NCI-H460 (cell line): Measurements from ENCODE around the gene RWDD1. TPM values are rescaled to one million over a fixed set of nuclear protein-coding genes. Genes with fewer than 3 reads are reported as not detected.
A peak's percentile ranks its signal among the peaks of the same experiment; 100 is the strongest.

Experiments used
- DNase-seq: peaks from one replicate; pipeline ENCODE4 v3.0.0-alpha.2; 2016; ENCODE audit warnings: low read depth; ENCODE audit errors: extremely low read depth
- polyA plus RNA-seq: library from polyadenylated mRNA; depleted of rRNA; stranded (reverse); fragments of >200 nt; gene quantifications from 2 replicates; pipeline ENCODE4 v1.2.3, GENCODE V29; 2014; cell fraction: nucleus; rRNA removed
- total RNA-seq: library from RNA; depleted of rRNA; stranded (reverse); fragments of >200 nt; shearing (Covaris generic); gene quantifications from 2 replicates; pipeline ENCODE4 v1.2.3, GENCODE V29; 2014; rRNA removed

Gene RWDD1, protein sequence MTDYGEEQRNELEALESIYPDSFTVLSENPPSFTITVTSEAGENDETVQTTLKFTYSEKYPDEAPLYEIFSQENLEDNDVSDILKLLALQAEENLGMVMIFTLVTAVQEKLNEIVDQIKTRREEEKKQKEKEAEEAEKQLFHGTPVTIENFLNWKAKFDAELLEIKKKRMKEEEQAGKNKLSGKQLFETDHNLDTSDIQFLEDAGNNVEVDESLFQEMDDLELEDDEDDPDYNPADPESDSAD
- total RNA-seq = 40.1 and 46.0 TPM in 2 replicates
- 16.5 and 91.5 TPM in 2 replicates for polyA plus RNA-seq

- peak; percentile 96 for DNase-seq
Observed at GRCh38 chr6:116570856-116571682, at the start of gene RWDD1. RWDD1 (plus strand) TSS chr6:116571504; CDS start chr6:116571583, 79 bp downstream.

- no peak for DNase-seq
Observed at GRCh38 chr6:116522896-116523295, 48.4 kb upstream of the RWDD1 start.

DNA sequence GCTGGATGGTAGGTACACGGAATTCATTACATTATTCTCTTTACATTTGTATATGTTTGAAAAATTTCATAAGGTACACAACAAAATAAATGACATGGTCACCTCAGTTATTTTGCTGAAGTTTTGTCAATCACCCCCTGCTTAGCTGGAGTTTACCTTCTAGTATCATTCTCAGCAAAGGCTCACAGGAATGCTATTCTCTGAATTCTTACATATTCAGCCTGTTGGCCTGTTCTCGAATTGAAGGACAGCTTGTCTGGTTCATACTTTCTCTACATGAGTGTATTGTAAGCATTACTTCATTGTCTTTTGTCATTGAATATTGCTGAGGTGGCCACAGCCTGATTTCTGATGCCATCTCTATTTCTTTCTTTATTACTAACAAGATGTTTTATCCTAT is 47.1 kb upstream of the RWDD1 start:
- no peak for DNase-seq

DNA sequence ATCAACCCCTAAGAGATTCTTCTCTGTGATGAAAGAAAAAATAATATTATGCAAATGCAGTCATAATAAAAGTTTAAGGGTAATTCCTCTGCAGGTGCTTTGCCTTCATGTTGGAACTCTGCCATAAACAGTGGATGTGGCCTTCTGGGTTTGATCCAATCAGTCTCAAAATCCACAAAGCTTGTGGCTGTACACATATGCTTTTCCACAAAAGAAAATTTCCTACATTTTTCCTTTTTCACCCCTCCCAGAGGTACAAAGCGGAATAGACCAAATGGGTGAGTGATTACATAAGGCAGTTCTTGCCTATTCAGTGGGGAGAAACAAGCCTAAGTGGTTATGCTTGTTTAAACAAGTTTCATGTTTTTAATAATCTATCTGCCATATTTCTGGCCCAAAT is 43.2 kb upstream of the RWDD1 start:
- DNase-seq = no peak

GRCh38 chr6:116528780-116529179 is 42.5 kb upstream of the RWDD1 start:
- DNase-seq = no peak

DNA sequence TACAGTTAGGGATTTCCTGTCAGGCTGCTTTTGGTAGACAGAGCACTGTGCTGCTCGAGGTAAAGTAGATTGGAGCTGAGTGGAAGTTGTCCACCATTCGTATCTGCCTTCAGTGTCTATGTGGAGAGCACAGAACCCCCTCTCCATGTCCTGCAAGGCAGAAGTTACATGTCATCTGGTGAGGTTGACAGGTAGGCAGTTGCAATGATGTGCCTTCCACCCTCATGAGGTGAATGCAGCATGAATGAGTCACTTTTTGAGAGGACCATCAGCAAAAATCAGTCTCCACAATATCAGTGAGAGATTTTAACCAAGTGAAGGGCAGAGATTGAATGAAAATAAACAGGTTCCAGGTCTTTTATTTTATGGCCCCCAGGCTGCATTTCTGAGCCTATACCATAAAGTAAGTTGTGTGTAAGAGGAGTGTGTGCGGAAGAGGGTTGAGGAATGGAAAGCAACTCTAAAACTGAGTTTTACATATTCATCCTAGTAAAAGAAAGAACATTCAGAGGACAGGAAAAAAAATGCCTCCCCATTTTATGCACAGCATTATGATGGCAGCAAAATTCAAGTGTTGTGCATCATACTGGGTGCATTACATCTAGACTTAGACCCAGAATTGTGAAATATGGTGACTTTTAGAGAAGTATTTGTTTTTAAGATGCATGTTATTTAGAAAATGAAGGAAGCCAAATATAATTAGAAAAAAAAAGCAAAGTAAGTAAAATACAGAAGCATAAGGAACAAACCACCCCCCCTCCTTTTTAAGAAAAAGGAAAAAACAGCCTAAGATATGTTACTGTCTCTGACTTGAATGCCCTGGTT is 41.6 kb upstream of the RWDD1 start:
- no peak for DNase-seq

GRCh38 chr6:116530436-116530835 is 40.9 kb upstream of the RWDD1 start:
- no peak for DNase-seq

DNA sequence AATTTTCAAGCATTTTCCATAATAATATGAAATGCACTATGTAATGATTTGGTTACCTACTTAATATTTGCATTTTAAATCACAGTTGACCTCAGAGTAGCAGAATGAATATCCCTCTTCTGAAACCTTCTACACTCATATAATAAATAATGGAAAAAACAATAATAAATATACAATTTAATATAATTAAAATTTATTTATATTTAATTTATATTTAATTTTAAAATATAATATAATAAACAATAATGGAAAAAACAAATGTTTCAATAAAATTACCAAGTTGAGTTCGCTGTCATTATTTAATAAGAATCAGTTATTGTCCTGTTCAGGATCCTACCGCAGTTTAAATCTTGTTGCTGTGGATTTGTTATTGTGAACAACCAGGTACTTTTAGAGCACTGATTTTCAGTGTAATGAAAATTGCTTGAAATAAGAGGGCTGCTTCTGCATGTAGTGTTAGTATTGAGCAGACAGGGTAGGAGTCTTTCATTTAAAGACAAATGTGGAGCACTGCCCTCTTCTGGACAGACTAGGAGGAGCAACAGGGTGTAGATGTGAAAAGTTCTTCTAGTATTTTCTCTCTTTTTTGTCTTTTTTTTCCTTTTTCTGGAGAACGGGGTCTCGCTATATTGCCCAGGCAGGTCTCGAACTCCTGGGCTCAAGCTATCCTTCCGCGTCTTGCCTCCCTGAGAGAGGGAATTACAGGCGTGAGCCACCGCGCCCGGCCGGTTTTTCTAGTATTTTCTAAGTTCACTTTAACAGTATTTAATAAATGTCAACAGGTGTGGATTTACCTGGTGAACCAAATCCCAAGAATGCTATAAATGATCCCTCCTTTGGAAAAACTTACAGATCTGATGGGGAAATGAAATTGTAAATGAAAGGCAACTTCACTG is 39.4 kb upstream of the RWDD1 start:
- peak; percentile 44 for DNase-seq

DNA sequence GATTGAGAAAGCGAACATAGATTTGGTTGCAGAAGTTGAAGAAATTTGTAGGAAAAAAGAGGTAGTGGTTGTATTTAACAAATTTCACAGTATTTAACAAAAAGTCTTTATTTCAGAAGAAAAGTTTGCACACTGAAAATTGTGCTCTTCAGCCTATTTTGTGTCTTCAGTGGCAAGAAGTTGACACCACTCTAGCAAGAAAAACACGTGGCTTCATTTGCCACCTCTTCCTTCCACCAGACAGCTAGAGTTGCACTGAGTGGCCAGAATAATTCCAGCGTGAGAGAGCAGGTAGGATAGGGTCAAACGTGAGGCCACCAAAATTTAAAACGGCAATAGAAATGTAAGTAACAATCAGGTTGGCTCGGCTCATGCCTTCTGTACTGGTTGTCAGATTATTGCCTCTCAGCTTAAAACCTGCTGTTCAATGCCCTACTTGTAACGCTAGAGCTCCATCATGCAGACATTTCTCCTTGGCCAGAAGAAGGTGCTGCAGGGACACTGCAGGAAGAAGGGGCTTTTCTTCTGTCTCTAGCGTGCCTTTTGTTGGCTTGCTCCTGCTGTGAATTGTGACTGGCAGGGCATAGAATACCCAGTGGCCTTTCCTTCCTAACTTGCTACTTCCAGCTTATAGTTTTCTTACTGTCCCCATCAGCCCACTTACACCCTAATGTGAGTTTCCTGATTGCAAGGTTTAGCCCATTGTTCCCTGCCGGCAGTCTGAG is 37.9 kb upstream of the RWDD1 start:
- DNase-seq = no peak

GRCh38 chr6:116535109-116535508 is 36.2 kb upstream of the RWDD1 start:
- no peak for DNase-seq

GRCh38 chr6:116536216-116536621 is 35.1 kb upstream of the RWDD1 start:
- peak; percentile 57 for DNase-seq

- no peak for DNase-seq
Observed at GRCh38 chr6:116542426-116542825, 28.9 kb upstream of the RWDD1 start.

- no peak for DNase-seq
Observed at GRCh38 chr6:116543149-116543548, 28.2 kb upstream of the RWDD1 start.

GRCh38 chr6:116545651-116546050 is 25.7 kb upstream of the RWDD1 start, which contains the start of gene TRAPPC3L:
TRAPPC3L (minus strand) TSS chr6:116545684; CDS start chr6:116545514, 170 bp downstream.
- DNase-seq = no peak

DNA sequence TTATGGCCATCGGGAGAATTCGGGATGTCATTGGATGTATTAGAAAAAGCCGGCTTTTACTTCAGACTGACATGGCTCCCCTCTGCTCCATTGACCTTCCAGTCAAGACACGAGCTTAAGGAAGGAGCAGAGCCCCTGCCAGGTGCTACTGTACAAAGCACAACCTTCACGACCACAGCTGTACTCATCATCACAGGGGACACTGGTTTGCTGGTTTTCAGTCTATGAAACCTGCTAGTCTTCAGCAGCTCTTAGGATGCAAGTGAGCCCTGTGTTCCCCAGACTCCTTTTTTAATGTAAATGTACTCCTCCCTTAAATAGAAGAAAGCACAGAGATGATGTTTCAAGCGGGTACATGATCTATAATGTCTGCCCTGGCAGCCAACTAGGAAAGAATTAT is 23.9 kb upstream of the RWDD1 start:
- DNase-seq = no peak

DNA sequence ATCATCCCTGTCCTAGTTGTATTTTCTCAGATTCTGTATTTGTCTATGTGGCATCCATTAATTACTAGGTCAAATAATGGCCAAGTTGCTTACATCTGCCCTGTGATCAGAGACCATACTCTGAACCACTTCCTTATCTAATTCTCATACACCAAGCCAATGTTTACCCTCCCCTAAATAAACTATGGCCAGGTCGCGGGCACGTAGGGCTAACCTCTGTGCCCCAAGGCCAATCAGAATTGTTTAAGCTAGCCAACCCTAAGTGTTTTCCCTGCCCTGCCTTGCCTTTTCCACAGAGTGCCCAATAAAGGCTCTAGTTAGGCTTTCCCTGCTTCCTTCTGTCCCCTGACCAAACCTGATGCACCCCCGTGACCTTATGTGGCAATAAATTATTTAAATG is 20.5 kb upstream of the RWDD1 start:
- DNase-seq = no peak

DNA sequence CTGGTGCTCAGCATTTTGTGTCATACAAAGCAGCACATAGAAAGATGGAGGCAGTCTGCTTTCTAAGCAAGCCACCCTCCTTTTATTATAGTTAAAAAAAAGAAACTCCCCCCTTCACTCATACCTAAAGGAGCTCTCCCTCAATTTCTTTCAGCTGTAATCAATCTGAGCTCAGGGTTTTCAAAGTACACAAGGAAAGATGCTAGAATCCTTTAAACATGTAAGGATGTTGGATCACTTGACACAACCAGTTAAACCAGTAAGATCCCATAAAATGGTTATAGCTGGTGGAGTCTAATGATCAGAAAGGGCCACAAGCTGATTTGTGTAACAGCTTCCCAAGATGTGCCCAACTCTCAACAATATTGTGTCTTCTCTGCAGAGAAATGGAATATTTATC is 17.9 kb upstream of the RWDD1 start, which contains the start of gene CALHM4:
Gene CALHM4 (plus strand): TSS at position 301 of the 400 bp plus-strand sequence. CDS start 43 bp downstream, at position 344.
- no peak for DNase-seq

DNA sequence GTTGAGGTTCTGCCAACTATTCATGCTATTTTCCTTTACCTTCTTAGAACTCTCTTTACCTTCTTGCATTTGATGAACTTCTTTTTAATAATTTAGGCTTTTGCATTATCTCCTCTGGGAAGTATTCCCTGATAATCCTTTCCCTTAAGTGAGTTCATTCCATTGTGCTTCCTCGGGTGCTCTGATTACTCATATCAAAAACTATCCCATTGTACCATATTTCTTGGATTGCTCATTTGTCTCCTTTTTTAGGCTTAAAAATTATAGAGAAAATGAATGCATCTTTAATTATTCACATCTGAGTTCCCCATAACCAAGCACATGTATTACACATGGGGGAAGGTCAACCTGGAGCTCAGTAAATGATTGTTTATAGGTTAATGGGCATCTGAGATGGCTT is 15.2 kb upstream of the RWDD1 start:
- no peak for DNase-seq

DNA sequence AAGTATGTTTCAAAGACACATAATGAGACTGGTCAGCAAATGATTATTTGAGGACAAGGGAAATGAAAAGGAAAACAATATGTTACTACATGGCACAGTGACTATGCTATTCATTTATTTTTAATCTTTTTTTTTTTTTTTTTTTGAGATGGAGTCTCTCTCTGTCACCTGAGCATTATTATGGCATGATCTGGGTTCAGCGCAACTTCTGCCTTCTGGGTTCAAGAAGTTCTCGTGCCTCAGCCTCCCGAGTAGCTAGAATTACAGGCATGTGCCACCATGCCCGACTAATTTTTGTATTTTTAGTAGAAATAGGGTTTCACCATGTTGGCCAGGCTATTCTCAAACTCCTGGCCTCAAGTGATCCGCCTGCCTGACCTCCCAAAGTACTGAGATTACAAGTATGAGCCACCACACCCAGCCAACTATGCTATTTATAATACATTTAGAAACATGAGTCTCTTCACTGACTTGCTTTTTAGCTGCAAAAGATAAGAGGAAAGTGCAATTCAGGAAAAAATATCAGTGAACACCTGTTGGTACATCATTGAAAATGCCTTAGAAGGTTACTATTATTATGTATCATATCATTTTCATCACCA is 14.4 kb upstream of the RWDD1 start:
- DNase-seq = no peak
